Loucy (cell line): ENCODE data around the gene NCDN.
A peak's percentile ranks its signal among the peaks of the same experiment; 100 is the strongest.

Experiments
- H2AFZ ChIP-seq: fragments of 200-600 bp; sonication (generic); 2 replicates; pipeline ENCODE4 v1.6.0; 2016; ENCODE audit warnings: antibody characterized with exemption, mild to moderate bottlenecking, low read length, moderate library complexity
- H3F3A ChIP-seq: fragments of 200-600 bp; 2 replicates; pipeline ENCODE4 v1.6.0; 2016; ENCODE audit warnings: antibody characterized with exemption, low read depth, mild to moderate bottlenecking
- H3K27me3 ChIP-seq: fragments of 200-600 bp; sonication (generic); 2 replicates; pipeline ENCODE4 v1.6.1; 2014; ENCODE audit warnings: low read length, mild to moderate bottlenecking; ENCODE audit not compliant: insufficient read depth, poor library complexity, severe bottlenecking
- H3K36me3 ChIP-seq: fragments of 200-600 bp; sonication (generic); 2 replicates; pipeline ENCODE4 v1.6.1; 2016; ENCODE audit warnings: low read length; ENCODE audit not compliant: insufficient read depth
- H3K4me1 ChIP-seq: fragments of 200-600 bp; sonication (generic); 2 replicates; pipeline ENCODE4 v1.5.1; 2014; ENCODE audit warnings: low read length, mild to moderate bottlenecking; ENCODE audit not compliant: insufficient read depth, poor library complexity, severe bottlenecking
- H3K4me2 ChIP-seq: fragments of 200-600 bp; sonication (generic); 2 replicates; pipeline ENCODE4 v1.6.0; 2014; ENCODE audit warnings: antibody characterized with exemption, low read length, low read depth, mild to moderate bottlenecking; ENCODE audit not compliant: poor library complexity, severe bottlenecking
- H3K4me3 ChIP-seq: fragments of 200-600 bp; sonication (generic); 2 replicates; pipeline ENCODE4 v1.5.1; 2014; ENCODE audit warnings: low read length, mild to moderate bottlenecking, mixed read lengths; ENCODE audit not compliant: poor library complexity, severe bottlenecking
- H3K79me2 ChIP-seq: fragments of 200-600 bp; sonication (generic); 2 replicates; pipeline ENCODE4 v1.6.1; 2014; ENCODE audit warnings: low read length; ENCODE audit not compliant: insufficient read depth
- H3K9ac ChIP-seq: fragments of 200-600 bp; sonication (generic); 2 replicates; pipeline ENCODE4 v1.6.0; 2014; ENCODE audit warnings: mild to moderate bottlenecking, low read depth, low read length, moderate library complexity; ENCODE audit not compliant: poor library complexity, severe bottlenecking
- H3K9me2 ChIP-seq: fragments of 200-600 bp; sonication (generic); replicated peaks from 2 replicates; pipeline ENCODE4 v1.6.1; 2016; ENCODE audit warnings: low read depth, low read length, mixed read lengths
- H3K9me3 ChIP-seq: fragments of 200-600 bp; sonication (generic); 2 replicates; pipeline ENCODE4 v1.6.1; 2014; ENCODE audit warnings: mild to moderate bottlenecking, antibody characterized with exemption, low read length, low read depth; ENCODE audit not compliant: insufficient read depth
- H4K20me1 ChIP-seq: fragments of 200-600 bp; sonication (generic); 2 replicates; pipeline ENCODE4 v1.6.0; 2014; ENCODE audit warnings: antibody characterized with exemption, low read length, mild to moderate bottlenecking; ENCODE audit not compliant: insufficient read depth, poor library complexity, severe bottlenecking
- EZH2phosphoT487 ChIP-seq: fragments of 200-600 bp; IDR thresholded peaks from 2 replicates; pipeline ENCODE4 v1.6.1; 2018; ENCODE audit warnings: antibody characterized with exemption, mild to moderate bottlenecking, moderate library complexity, borderline replicate concordance
- TF ChIP-seq, protein P1 (sequence below): fragments of 200-600 bp; sonication (generic); conservative IDR thresholded peaks from 2 replicates; pipeline ENCODE4 v1.5.1; 2014; ENCODE audit warnings: mild to moderate bottlenecking, antibody characterized with exemption, low read length

The NCDN gene

DNA sequence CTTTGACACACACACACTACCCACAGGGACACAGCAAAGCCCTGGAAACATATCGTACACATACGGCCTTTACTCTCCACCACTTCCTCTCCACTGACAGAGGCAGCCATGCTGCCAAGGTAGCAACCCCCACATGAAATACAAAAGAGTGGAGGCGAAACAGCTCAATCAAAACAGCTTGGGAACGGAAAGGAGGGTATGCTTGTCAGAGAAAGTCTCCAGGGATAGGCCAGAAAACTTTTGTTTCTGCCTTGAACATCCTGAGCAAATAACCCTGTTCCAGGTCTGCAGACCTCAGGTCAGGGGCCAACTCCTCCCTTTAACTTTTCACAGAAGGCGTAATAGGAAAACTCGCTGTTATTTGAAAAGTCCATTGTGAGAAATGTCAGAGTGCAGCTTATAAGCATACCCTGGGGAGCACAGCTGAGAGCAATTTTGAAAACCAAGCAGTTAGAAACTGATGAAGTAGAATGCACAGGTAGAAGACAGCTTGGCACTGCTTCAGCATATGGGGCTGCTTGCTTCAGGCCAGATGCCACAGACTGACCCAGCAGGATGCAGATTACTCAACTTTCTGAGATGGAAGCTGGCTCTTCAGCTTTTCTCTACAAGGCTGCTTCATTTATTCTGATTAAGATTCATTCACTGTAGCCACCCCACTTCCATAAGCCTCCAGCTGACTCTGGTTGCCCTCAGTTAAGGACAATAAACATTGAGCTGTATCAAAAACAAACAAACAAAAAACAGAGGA is 18.4 kb upstream of the NCDN start:
- Histone ChIP-seq H3K4me2 (peak overlapping the region; percentile 12), H3K79me2 (peaks cover 68% of the 10 kb centered on the region), H3F3A (no peaks in the 10 kb centered on the region), H2AFZ (no peak overlapping the region), H3K4me3 (no peak overlapping the region), H3K36me3 (0 out of 2 replicates have a peak, but pooled peaks cover 5% of the 10 kb centered on the region), H3K9me3 (no peaks in the 10 kb centered on the region), H3K27me3 (no peaks in the 10 kb centered on the region), H3K9me2 (no peaks in the 10 kb centered on the region), H4K20me1 (peaks cover 6% of the 10 kb centered on the region), H3K4me1 (peaks cover 18% of the 10 kb centered on the region), H3K9ac (no peak overlapping the region)
- TF ChIP-seq, protein P1, sequence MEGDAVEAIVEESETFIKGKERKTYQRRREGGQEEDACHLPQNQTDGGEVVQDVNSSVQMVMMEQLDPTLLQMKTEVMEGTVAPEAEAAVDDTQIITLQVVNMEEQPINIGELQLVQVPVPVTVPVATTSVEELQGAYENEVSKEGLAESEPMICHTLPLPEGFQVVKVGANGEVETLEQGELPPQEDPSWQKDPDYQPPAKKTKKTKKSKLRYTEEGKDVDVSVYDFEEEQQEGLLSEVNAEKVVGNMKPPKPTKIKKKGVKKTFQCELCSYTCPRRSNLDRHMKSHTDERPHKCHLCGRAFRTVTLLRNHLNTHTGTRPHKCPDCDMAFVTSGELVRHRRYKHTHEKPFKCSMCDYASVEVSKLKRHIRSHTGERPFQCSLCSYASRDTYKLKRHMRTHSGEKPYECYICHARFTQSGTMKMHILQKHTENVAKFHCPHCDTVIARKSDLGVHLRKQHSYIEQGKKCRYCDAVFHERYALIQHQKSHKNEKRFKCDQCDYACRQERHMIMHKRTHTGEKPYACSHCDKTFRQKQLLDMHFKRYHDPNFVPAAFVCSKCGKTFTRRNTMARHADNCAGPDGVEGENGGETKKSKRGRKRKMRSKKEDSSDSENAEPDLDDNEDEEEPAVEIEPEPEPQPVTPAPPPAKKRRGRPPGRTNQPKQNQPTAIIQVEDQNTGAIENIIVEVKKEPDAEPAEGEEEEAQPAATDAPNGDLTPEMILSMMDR = no peak
- TF ChIP-seq EZH2phosphoT487 = no peak

DNA sequence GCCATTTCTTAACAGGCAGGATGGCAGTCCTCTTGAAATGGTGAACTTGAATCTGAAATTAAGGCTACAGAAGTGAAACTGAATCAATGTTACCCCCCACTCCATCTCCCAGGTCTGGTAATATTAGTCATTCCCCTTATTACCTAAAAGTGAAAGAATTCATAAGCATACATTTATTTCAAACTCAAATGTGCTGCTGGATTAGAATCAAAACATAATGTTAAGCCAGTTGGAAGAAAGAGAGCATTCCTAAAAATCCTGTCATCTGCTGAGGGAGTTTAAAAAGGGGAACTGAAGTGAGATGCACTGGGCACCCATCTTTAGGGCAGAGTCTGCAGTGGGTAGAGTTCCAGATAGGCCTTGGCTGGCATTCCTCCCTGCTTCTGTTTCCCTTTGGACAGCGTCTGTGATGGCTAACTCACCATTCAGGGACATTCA is 17.8 kb upstream of the NCDN start:
- no peak for TF ChIP-seq EZH2phosphoT487
- TF ChIP-seq, protein P1 = no peak
- Histone ChIP-seq H2AFZ (no peak overlapping the region), H3F3A (no peaks in the 10 kb centered on the region), H3K9ac (no peak overlapping the region), H4K20me1 (peaks cover 9% of the 10 kb centered on the region), H3K36me3 (0 out of 2 replicates have a peak, but pooled peaks cover 5% of the 10 kb centered on the region), H3K9me3 (no peaks in the 10 kb centered on the region), H3K9me2 (no peaks in the 10 kb centered on the region), H3K4me3 (no peak overlapping the region), H3K27me3 (no peaks in the 10 kb centered on the region), H3K4me1 (peaks cover 24% of the 10 kb centered on the region), H3K79me2 (peaks cover 73% of the 10 kb centered on the region), H3K4me2 (no peak overlapping the region)

DNA sequence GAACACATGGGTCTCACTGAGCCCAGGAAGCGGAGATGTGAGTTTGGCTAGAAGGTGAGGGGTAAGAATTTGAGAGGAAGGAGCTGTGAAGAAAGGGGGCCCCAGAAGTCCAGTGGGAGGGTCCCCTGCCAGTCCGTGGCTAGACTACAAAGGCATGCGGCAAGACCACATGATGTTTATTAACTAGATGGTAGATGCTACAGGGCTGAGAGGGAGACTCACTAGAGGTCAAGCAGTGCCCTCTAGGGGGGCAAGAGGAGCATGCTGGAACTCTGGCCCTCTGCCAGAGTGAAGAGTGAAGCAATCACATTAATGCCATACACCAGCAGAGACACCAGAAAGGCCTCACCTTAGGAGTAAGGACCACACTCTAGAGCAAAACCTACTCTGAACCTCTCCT is 12.6 kb upstream of the NCDN start:
- H4K20me1 ChIP-seq = peaks cover 4% of the 10 kb centered on the region

More for the DNA sequence above, 12.6 kb upstream of the NCDN start:
- Histone ChIP-seq H3K4me2 (peak overlapping the region; percentile 59), H3K9ac (no peak overlapping the region), H3K9me3 (no peaks in the 10 kb centered on the region), H3K36me3 (peaks cover 10% of the 10 kb centered on the region; the same call in 1 of the 2 replicates), H3K27me3 (no peaks in the 10 kb centered on the region), H3F3A (no peaks in the 10 kb centered on the region), H3K4me1 (peaks cover 13% of the 10 kb centered on the region), H3K79me2 (peaks cover 54% of the 10 kb centered on the region), H3K4me3 (peak overlapping the region; percentile 12), H3K9me2 (no peaks in the 10 kb centered on the region), H2AFZ (no peak overlapping the region)
- TF ChIP-seq EZH2phosphoT487 = no peak
- TF ChIP-seq, protein P1 = peak; percentile 88
